Lung microvascular endothelial cell (primary cell): ENCODE results near the gene KCNK10. TPM values are rescaled to one million over a fixed set of nuclear protein-coding genes. Genes with fewer than 3 reads are reported as not detected.
A peak's percentile ranks its signal among the peaks of the same experiment; 100 is the strongest.
"Not testable (repeated sequence)": the region's sequence is repeated elsewhere in the genome, so short reads cannot be mapped to it uniquely, and the experiment has no call there.

Source experiments
- DNase-seq, 2 donors: peaks; one replicate each; pipeline versions ENCODE4 v3.0.0 to v3.0.0-alpha.2; 2010; ENCODE audit warnings: low read depth in 2 of 2
- total RNA-seq: library from RNA; depleted of rRNA; stranded (reverse); fragments of >200 nt; gene quantifications from 2 replicates; pipeline ENCODE4 v1.2.1, GENCODE V29; 2014

The KCNK10 gene
- total RNA-seq, 1 donor from 2014 or later, result not detected

- no peak for DNase-seq
Observed at GRCh38 chr14:88270776-88271175, 52.3 kb downstream of the KCNK10 start.

- no peak for DNase-seq
Observed at GRCh38 chr14:88269806-88270420, 53.2 kb downstream of the KCNK10 start.

- DNase-seq, result no peak
Observed at GRCh38 chr14:88266474-88266873, 56.6 kb downstream of the KCNK10 start.

- no peak for DNase-seq
Observed at GRCh38 chr14:88264116-88264515, 59.0 kb downstream of the KCNK10 start.

- DNase-seq, result not testable (repeated sequence)
Observed at GRCh38 chr14:88261302-88261701, 61.8 kb downstream of the KCNK10 start.

- DNase-seq, result no peak
Observed at GRCh38 chr14:88258021-88258420, 65.0 kb downstream of the KCNK10 start.

- DNase-seq, result no peak
Observed at GRCh38 chr14:88256997-88257950, 65.8 kb downstream of the KCNK10 start.

- no peak for DNase-seq
Observed at GRCh38 chr14:88255798-88256197, 67.3 kb downstream of the KCNK10 start.

- DNase-seq, result no peak
Observed at GRCh38 chr14:88255196-88255595, 67.9 kb downstream of the KCNK10 start.

GRCh38 chr14:88252498-88252897 is 70.6 kb downstream of the KCNK10 start:
- no peak for DNase-seq

- no peak for DNase-seq
Observed at GRCh38 chr14:88251650-88252049, 71.4 kb downstream of the KCNK10 start.

GRCh38 chr14:88249266-88249665 is 73.8 kb downstream of the KCNK10 start:
- DNase-seq, result no peak

GRCh38 chr14:88248606-88249005 is 74.5 kb downstream of the KCNK10 start:
- peak in 1 of 2 donors; percentile 9 for DNase-seq

- DNase-seq, result no peak
Observed at GRCh38 chr14:88247228-88247627, 75.8 kb downstream of the KCNK10 start.

GRCh38 chr14:88245321-88245720 is 77.7 kb downstream of the KCNK10 start:
- no peak for DNase-seq

- DNase-seq, result no peak
Observed at GRCh38 chr14:88243946-88244345, 79.1 kb downstream of the KCNK10 start.

- DNase-seq, result no peak
Observed at GRCh38 chr14:88242446-88242845, 80.6 kb downstream of the KCNK10 start.

GRCh38 chr14:88241810-88242209 is 81.3 kb downstream of the KCNK10 start:
- no peak for DNase-seq

- no peak for DNase-seq
Observed at GRCh38 chr14:88234442-88234841, 88.6 kb downstream of the KCNK10 start.

GRCh38 chr14:88233915-88234314 is 89.2 kb downstream of the KCNK10 start:
- peak; percentile 8 to 27 for DNase-seq

- DNase-seq, result no peak
Observed at GRCh38 chr14:88232771-88233170, 90.3 kb downstream of the KCNK10 start.

- DNase-seq, result no peak
Observed at GRCh38 chr14:88231603-88232002, 91.5 kb downstream of the KCNK10 start.

GRCh38 chr14:88229428-88229827 is 93.6 kb downstream of the KCNK10 start:
- DNase-seq, result no peak
